HL-60 (cell line): ENCODE measurements around the gene TGM2.

Source experiments
- DNase-seq, 2 experiments: peaks; one replicate each; pipeline ENCODE4 v3.0.0-alpha.2; 2010 to 2020; ENCODE audit warnings: low read depth in 1 of 2, low spot score in 1 of 2
- H3K27ac ChIP-seq: fragments of 250-450 bp; sonication (Bioruptor Pico); replicated peaks from 2 replicates; pipeline ENCODE4 v1.5.1; 2020; ENCODE audit warnings: mild to moderate bottlenecking, moderate library complexity
- H3K27me3 ChIP-seq: fragments of 250-450 bp; sonication (Bioruptor Pico); 2 replicates; pipeline ENCODE4 v1.5.1; 2021; ENCODE audit warnings: mild to moderate bottlenecking, moderate library complexity; ENCODE audit not compliant: insufficient read depth, poor library complexity, severe bottlenecking
- H3K4me3 ChIP-seq: replicated peaks from 2 replicates; pipeline ENCODE4 v1.5.1; 2011; ENCODE audit warnings: mild to moderate bottlenecking, control low read depth, low read length; ENCODE audit not compliant: insufficient read depth
- GABPA ChIP-seq: IDR thresholded peaks from 2 replicates; pipeline ENCODE4 v1.6.1; 2012; ENCODE audit warnings: low read depth
- POLR2AphosphoS5 ChIP-seq: IDR thresholded peaks from 2 replicates; pipeline ENCODE4 v1.6.1; 2012; ENCODE audit warnings: low read depth
- SPI1 ChIP-seq: IDR thresholded peaks from 2 replicates; pipeline ENCODE4 v1.6.1; 2012; ENCODE audit warnings: low read depth, mild to moderate bottlenecking, borderline replicate concordance
- TF ChIP-seq, protein P1 (sequence below): IDR thresholded peaks from one replicate; pipeline ENCODE4 v1.5.1; 2011; ENCODE audit warnings: low read length, control low read depth, inconsistent platforms; ENCODE audit not compliant: insufficient read depth
- TF ChIP-seq, protein P2 (sequence below): IDR thresholded peaks from 2 replicates; pipeline ENCODE4 v1.6.1; 2012; ENCODE audit warnings: low read depth; ENCODE audit not compliant: insufficient replicate concordance

Gene TGM2

DNA sequence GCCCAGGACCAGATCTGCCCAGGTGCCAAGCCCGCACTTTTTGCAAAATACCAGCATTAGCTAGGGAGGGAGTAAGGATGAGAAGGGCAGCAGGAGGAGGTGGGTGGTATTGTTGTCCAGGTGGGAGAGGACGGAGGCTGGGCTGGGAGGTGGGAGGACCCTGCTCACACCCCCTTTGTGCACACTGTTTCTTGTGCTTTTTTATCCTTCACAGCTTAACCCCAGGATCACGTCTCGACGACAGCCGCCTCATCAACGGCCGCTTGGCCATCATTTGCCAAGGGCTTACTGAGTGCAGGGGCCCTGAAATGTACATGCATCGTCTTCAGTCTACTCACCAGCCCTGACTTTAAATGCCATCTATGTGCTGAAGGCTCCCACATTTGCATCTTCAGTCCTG lies 12.1 kb upstream of the TGM2 start:
- TF ChIP-seq GABPA = no peak
- TF ChIP-seq, protein P1, sequence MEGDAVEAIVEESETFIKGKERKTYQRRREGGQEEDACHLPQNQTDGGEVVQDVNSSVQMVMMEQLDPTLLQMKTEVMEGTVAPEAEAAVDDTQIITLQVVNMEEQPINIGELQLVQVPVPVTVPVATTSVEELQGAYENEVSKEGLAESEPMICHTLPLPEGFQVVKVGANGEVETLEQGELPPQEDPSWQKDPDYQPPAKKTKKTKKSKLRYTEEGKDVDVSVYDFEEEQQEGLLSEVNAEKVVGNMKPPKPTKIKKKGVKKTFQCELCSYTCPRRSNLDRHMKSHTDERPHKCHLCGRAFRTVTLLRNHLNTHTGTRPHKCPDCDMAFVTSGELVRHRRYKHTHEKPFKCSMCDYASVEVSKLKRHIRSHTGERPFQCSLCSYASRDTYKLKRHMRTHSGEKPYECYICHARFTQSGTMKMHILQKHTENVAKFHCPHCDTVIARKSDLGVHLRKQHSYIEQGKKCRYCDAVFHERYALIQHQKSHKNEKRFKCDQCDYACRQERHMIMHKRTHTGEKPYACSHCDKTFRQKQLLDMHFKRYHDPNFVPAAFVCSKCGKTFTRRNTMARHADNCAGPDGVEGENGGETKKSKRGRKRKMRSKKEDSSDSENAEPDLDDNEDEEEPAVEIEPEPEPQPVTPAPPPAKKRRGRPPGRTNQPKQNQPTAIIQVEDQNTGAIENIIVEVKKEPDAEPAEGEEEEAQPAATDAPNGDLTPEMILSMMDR = no peak
- TF ChIP-seq, protein P2, sequence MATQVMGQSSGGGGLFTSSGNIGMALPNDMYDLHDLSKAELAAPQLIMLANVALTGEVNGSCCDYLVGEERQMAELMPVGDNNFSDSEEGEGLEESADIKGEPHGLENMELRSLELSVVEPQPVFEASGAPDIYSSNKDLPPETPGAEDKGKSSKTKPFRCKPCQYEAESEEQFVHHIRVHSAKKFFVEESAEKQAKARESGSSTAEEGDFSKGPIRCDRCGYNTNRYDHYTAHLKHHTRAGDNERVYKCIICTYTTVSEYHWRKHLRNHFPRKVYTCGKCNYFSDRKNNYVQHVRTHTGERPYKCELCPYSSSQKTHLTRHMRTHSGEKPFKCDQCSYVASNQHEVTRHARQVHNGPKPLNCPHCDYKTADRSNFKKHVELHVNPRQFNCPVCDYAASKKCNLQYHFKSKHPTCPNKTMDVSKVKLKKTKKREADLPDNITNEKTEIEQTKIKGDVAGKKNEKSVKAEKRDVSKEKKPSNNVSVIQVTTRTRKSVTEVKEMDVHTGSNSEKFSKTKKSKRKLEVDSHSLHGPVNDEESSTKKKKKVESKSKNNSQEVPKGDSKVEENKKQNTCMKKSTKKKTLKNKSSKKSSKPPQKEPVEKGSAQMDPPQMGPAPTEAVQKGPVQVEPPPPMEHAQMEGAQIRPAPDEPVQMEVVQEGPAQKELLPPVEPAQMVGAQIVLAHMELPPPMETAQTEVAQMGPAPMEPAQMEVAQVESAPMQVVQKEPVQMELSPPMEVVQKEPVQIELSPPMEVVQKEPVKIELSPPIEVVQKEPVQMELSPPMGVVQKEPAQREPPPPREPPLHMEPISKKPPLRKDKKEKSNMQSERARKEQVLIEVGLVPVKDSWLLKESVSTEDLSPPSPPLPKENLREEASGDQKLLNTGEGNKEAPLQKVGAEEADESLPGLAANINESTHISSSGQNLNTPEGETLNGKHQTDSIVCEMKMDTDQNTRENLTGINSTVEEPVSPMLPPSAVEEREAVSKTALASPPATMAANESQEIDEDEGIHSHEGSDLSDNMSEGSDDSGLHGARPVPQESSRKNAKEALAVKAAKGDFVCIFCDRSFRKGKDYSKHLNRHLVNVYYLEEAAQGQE = no peak
- no peak for TF ChIP-seq SPI1
- no peak for TF ChIP-seq POLR2AphosphoS5
- Histone ChIP-seq H3K27ac (no peak overlapping the region), H3K27me3 (no peaks in the 10 kb centered on the region), H3K4me3 (no peak overlapping the region)
- no peak for DNase-seq

DNA sequence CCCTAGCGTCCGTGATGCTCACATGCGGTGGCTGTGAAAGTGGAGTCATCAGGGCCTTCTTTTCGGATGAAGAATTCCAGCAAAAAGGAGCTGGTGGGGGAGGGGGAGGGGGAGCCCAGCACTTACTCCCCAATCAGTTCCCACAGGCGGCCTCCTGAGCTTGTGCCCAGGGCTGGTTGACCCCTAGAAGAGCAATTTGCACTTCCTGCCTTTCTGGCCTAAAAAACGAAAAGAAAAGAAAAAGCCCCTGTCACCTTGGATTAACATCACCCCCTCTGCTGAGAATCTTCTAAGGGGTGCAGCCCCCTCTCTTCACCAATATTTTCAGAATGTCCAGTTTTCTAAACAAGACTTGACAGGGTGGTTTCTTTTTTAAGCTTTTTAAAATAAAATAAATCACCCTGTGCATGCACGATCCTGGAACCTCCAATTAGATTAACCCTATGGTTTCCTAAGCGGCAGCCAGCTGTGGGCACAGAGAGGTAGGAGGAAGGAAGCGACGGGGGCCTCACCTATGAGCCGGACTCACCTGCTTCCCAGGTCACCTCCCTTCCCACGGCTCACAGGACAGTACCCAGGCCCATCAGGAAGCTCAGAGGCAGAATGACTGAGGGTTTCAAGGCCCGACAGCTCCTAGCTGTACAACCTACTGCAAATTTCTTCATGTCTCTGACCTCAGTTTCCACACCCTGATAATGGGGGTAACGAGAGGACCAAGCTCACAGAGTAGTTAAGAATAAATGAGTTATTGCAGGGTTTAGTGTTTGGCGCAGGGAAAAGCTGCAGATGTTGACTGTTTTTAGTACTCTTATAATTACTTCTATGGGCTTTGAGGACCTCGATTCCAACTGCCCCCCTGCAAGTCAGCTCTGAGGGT lies 10.5 kb upstream of the TGM2 start:
- H3K4me3 ChIP-seq = no peak overlapping the region
- no peak for DNase-seq
- H3K27ac ChIP-seq = no peak overlapping the region
- H3K27me3 ChIP-seq = no peaks in the 10 kb centered on the region
- no peak for TF ChIP-seq SPI1
- no peak for TF ChIP-seq POLR2AphosphoS5
- TF ChIP-seq GABPA = no peak
- TF ChIP-seq, protein P1 = no peak
- TF ChIP-seq, protein P2 = no peak

DNA sequence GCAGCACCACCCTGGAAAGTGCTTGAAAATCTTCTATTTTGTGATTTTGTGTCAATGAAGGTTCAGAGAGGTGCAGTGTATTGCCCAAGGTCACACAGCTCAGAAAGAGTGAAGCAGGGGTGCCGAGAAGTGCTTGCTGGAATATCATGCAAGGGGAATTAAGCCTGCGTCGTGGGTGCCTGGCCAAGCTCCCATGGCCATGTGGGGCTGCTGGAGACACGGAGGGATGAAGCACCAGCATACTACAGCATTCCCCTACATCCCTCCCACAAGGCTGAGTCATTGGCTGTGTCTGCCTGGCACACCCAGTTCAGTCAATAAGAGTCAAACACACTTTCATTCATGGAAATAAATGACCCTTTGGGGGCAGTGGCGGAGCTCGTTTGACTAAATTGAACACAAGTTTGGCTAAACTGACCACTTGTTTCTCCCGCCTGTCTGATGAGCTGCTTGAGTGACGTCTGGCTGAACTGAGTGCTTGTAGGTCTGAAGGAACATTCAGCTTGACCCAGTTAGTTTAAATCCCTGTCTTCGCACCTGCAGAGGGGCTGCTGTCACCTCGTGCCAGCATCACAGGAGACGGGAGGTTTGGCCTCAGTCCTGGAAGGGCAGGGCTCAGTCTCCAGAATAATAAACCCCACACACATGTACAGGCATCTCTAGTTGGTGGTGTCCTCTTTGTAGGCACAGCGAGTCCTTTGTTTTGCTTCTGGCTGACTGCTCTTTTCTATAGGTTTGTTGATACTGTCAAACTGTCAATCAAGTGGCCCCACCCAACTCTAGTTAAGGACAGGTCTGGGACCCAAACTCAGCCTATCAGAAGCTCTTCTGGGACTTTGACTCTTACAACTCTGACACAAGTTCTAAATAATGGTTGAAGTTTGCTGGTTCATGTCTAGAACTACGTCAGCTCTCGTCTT lies 8.4 kb upstream of the TGM2 start:
- Histone ChIP-seq H3K4me3 (no peak overlapping the region), H3K27ac (no peak overlapping the region), H3K27me3 (no peaks in the 10 kb centered on the region)
- TF ChIP-seq, protein P1 = no peak
- no peak for TF ChIP-seq SPI1
- no peak for TF ChIP-seq GABPA
- no peak for TF ChIP-seq POLR2AphosphoS5
- TF ChIP-seq, protein P2 = no peak
- no peak for DNase-seq
